Cardiac muscle cell (in vitro differentiated cells and primary cell): ENCODE data around the gene TPBGL. TPM values are rescaled to one million over a fixed set of nuclear protein-coding genes. Genes with fewer than 3 reads are reported as not detected.

Experiments
- DNase-seq, 2 donors: peaks; one replicate each; pipeline versions ENCODE4 v3.0.0 to v3.0.0-alpha.2; 2010 to 2017; ENCODE audit warnings: low read depth in 1 of 2, low spot score in 1 of 2
- H3K27ac ChIP-seq: fragments of 200-600 bp; sonication (generic); 2 replicates; pipeline ENCODE4 v1.5.1; 2016
- H3K27me3 ChIP-seq: fragments of 200-600 bp; sonication (generic); 2 replicates; pipeline ENCODE4 v1.6.0; 2016; ENCODE audit warnings: control low read depth
- H3K36me3 ChIP-seq: fragments of 200-600 bp; sonication (generic); 2 replicates; pipeline ENCODE4 v1.5.1; 2016; ENCODE audit warnings: control low read depth
- H3K4me1 ChIP-seq: fragments of 200-600 bp; sonication (generic); 2 replicates; pipeline ENCODE4 v1.8.1; 2017; ENCODE audit warnings: low read depth, mild to moderate bottlenecking, mixed run types
- H3K4me3 ChIP-seq: fragments of 200-600 bp; sonication (generic); 2 replicates; pipeline ENCODE4 v1.5.1; 2016; ENCODE audit warnings: mild to moderate bottlenecking
- H3K9me3 ChIP-seq: fragments of 200-600 bp; sonication (generic); 2 replicates; pipeline ENCODE4 v1.5.1; 2017; ENCODE audit warnings: low read depth, mild to moderate bottlenecking, control low read depth
- CTCF ChIP-seq: IDR thresholded peaks from 2 replicates; pipeline ENCODE4 v1.5.1; 2012; ENCODE audit warnings: low read depth, mild to moderate bottlenecking, low read length
- polyA plus RNA-seq: library from polyadenylated mRNA; unstranded; fragments of >200 nt; fragmentation: Nextera tagmentation; extraction: Ambion mirVana; gene quantifications from 2 replicates; pipeline ENCODE4 v1.2.1, GENCODE V29; 2016
- total RNA-seq: library from RNA; depleted of rRNA; stranded (reverse); fragments of >200 nt; gene quantifications from 2 replicates; pipeline ENCODE4 v1.2.3, GENCODE V29; 2016

TPBGL gene
- total and polyA plus RNA-seq, 2 experiments from 2014 or later = 0.21 to 0.56 TPM

GRCh38 chr11:75289919-75290318 is 49.3 kb downstream of the TPBGL start:
- DNase-seq = no peak
- Histone ChIP-seq H3K27ac (no peak overlapping the region), H3K36me3 (no peaks in the 10 kb centered on the region), H3K9me3 (no peaks in the 10 kb centered on the region), H3K4me3 (no peak overlapping the region), H3K4me1 (peaks cover 5% of the 10 kb centered on the region), H3K27me3 (no peaks in the 10 kb centered on the region)
- no peak for TF ChIP-seq CTCF

GRCh38 chr11:75291741-75292140 is 51.2 kb downstream of the TPBGL start:
- no peaks in the 10 kb centered on the region for H3K27me3 ChIP-seq
- no peaks in the 10 kb centered on the region for H3K9me3 ChIP-seq
- no peak overlapping the region for H3K4me3 ChIP-seq
- DNase-seq = no peak
- TF ChIP-seq CTCF = no peak
- no peak overlapping the region for H3K27ac ChIP-seq
- no peaks in the 10 kb centered on the region for H3K36me3 ChIP-seq
- H3K4me1 ChIP-seq = peaks cover 5% of the 10 kb centered on the region

GRCh38 chr11:75292943-75293342 is 52.4 kb downstream of the TPBGL start:
- H3K4me3 ChIP-seq = no peak overlapping the region
- TF ChIP-seq CTCF = no peak
- H3K9me3 ChIP-seq = no peaks in the 10 kb centered on the region
- no peaks in the 10 kb centered on the region for H3K27me3 ChIP-seq
- no peaks in the 10 kb centered on the region for H3K36me3 ChIP-seq
- H3K27ac ChIP-seq = no peak overlapping the region
- H3K4me1 ChIP-seq = peaks cover 5% of the 10 kb centered on the region
- DNase-seq = no peak

Other genes starting within 250 kb of the TPBGL start
- gene OR2AT4, start 143.9 kb upstream of the TPBGL start, total RNA-seq = not detected in 2 replicates
- not detected in 2 replicates for gene OR2AT4, start 143.9 kb upstream of the TPBGL start, polyA plus RNA-seq
- gene SLCO2B1, start 89.7 kb upstream of the TPBGL start, total RNA-seq = not detected in 2 replicates
- 0.07 TPM in 1 of 2 replicates, not detected in the other for gene SLCO2B1, start 89.7 kb upstream of the TPBGL start, polyA plus RNA-seq
- 8.7 and 10.7 TPM in 2 replicates for gene ARRB1, start 110.9 kb downstream of the TPBGL start, total RNA-seq
- 4.5 and 8.3 TPM in 2 replicates for gene ARRB1, start 110.9 kb downstream of the TPBGL start, polyA plus RNA-seq
- gene RPS3, start 158.7 kb downstream of the TPBGL start, total RNA-seq = 781 and 951 TPM in 2 replicates
- 974 and 1,206 TPM in 2 replicates for gene RPS3, start 158.7 kb downstream of the TPBGL start, polyA plus RNA-seq
- gene KLHL35, start 192.4 kb downstream of the TPBGL start, total RNA-seq = 2.2 and 2.7 TPM in 2 replicates
- gene KLHL35, start 192.4 kb downstream of the TPBGL start, polyA plus RNA-seq = 2.6 and 3.4 TPM in 2 replicates